ENCODE results near the gene MS4A14. TPM values are rescaled to one million over a fixed set of nuclear protein-coding genes. Genes with fewer than 3 reads are reported as not detected.
"Not testable (repeated sequence)": the region's sequence is repeated elsewhere in the genome, so short reads cannot be mapped to it uniquely, and the experiment has no call there.

Gene MS4A14
- total RNA-seq, 2 experiments from 2014 or later, result not detected

GRCh38 chr11:60429272-60429671 lies 33.0 kb downstream of the MS4A14 start, which contains the start of gene MS4A5:
MS4A5 (plus strand) TSS chr11:60429572; CDS start chr11:60429675, 103 bp downstream.
- Mint-ChIP-seq H3K4me1 (ENCODE audit: low read depth) (no peaks in the 10 kb centered on the region), H3K9me3 (no peaks in the 10 kb centered on the region), H3K27ac (no peak within 1 kb of the TSS), H3K4me3 (no peak within 1 kb of the TSS), H3K36me3 (ENCODE audit: low read depth) (no peaks in the 10 kb centered on the region), H3K27me3 (peaks cover 9% of the 10 kb centered on the region)
- DNase-seq (no peak), ATAC-seq (no peak)
- intact Hi-C loops (cut with micrococcal nuclease), result no loop called here
- TF ChIP-seq CTCF (IDR thresholded peaks at IDR 0.05), result no peak
- ChIA-PET CTCF (no interaction called here), POLR2A (no interaction called here)

- peaks cover 9% of the 10 kb centered on the region for H3K27me3 Mint-ChIP-seq
- intact Hi-C loops (cut with micrococcal nuclease), result no loop called here
These were observed 35.0 kb downstream of the MS4A14 start for GRCh38 chr11:60431251-60431650.

GRCh38 chr11:60433401-60433800 lies 37.1 kb downstream of the MS4A14 start:
- no peaks in the 10 kb centered on the region for H3K4me1 Mint-ChIP-seq (ENCODE audit: low read depth)
- no peaks in the 10 kb centered on the region for H3K9me3 Mint-ChIP-seq
- ChIA-PET POLR2A (no interaction called here), CTCF (no interaction called here)
- ATAC-seq (no peak), DNase-seq (no peak)
- TF ChIP-seq CTCF (IDR thresholded peaks at IDR 0.05), result no peak
- peaks cover 7% of the 10 kb centered on the region for H3K27me3 Mint-ChIP-seq
- H3K36me3 Mint-ChIP-seq (ENCODE audit: low read depth), result no peaks in the 10 kb centered on the region
- H3K4me3 Mint-ChIP-seq, result no peak overlapping the region
- intact Hi-C loops (cut with micrococcal nuclease), result no loop called here
- H3K27ac Mint-ChIP-seq, result no peak overlapping the region

More at GRCh38 chr11:60431251-60431650, 35.0 kb downstream of the MS4A14 start:
- ChIA-PET POLR2A (no interaction called here), CTCF (no interaction called here)
- no peaks in the 10 kb centered on the region for H3K4me1 Mint-ChIP-seq (ENCODE audit: low read depth)
- H3K9me3 Mint-ChIP-seq, result no peaks in the 10 kb centered on the region
- no peaks in the 10 kb centered on the region for H3K36me3 Mint-ChIP-seq (ENCODE audit: low read depth)
- TF ChIP-seq CTCF (IDR thresholded peaks at IDR 0.05), result no peak
- ATAC-seq (no peak), DNase-seq (no peak)
- H3K27ac Mint-ChIP-seq, result no peak overlapping the region
- no peak overlapping the region for H3K4me3 Mint-ChIP-seq

GRCh38 chr11:60447070-60447469 lies 50.8 kb downstream of the MS4A14 start:
- CTCF ChIA-PET, result no interaction called here

GRCh38 chr11:60447846-60448245 lies 51.6 kb downstream of the MS4A14 start:
- Mint-ChIP-seq H3K27me3 (no peaks in the 10 kb centered on the region), H3K4me1 (ENCODE audit: low read depth) (peaks cover 14% of the 10 kb centered on the region), H3K27ac (no peak overlapping the region), H3K9me3 (no peaks in the 10 kb centered on the region), H3K36me3 (ENCODE audit: low read depth) (no peaks in the 10 kb centered on the region), H3K4me3 (no peak overlapping the region)
- DNase-seq (no peak), ATAC-seq (no peak)
- ChIA-PET CTCF (no interaction called here), POLR2A (no interaction called here)
- no peak for TF ChIP-seq CTCF (IDR thresholded peaks at IDR 0.05)
- intact Hi-C loops (cut with micrococcal nuclease), result no loop called here

More at GRCh38 chr11:60447070-60447469, 50.8 kb downstream of the MS4A14 start:
- POLR2A ChIA-PET, result no interaction called here
- no peak for TF ChIP-seq CTCF (IDR thresholded peaks at IDR 0.05)
- no peak overlapping the region for H3K4me3 Mint-ChIP-seq
- H3K36me3 Mint-ChIP-seq (ENCODE audit: low read depth), result no peaks in the 10 kb centered on the region
- no peak for ATAC-seq
- intact Hi-C loops (cut with micrococcal nuclease), result no loop called here
- peaks cover 14% of the 10 kb centered on the region for H3K4me1 Mint-ChIP-seq (ENCODE audit: low read depth)
- no peak overlapping the region for H3K27ac Mint-ChIP-seq
- no peaks in the 10 kb centered on the region for H3K9me3 Mint-ChIP-seq
- no peak for DNase-seq
- no peaks in the 10 kb centered on the region for H3K27me3 Mint-ChIP-seq

GRCh38 chr11:60451185-60451584 lies 54.9 kb downstream of the MS4A14 start:
- H3K27ac Mint-ChIP-seq; CTCF ChIA-PET; ATAC-seq; H3K4me3 Mint-ChIP-seq; H3K36me3 Mint-ChIP-seq (ENCODE audit: low read depth); intact Hi-C loops (cut with micrococcal nuclease); H3K27me3 Mint-ChIP-seq; DNase-seq; H3K9me3 Mint-ChIP-seq; POLR2A ChIA-PET: not testable (repeated sequence)
- peaks cover 18% of the 10 kb centered on the region for H3K4me1 Mint-ChIP-seq (ENCODE audit: low read depth)
